Panc1 (cell line): ENCODE results near the gene FOXM1.

Source experiments
- POLR2AphosphoS5 ChIP-seq: IDR thresholded peaks from 2 replicates; pipeline ENCODE4 v1.6.1; 2012; ENCODE audit warnings: mild to moderate bottlenecking, low read depth, low read length, moderate library complexity
- REST ChIP-seq, 2 experiments: IDR thresholded peaks; 2 replicates each; pipeline ENCODE4 v1.6.1; 2011 to 2012; ENCODE audit warnings: low read depth in 2 of 2, control low read depth in 1 of 2, low read length in 1 of 2, mild to moderate bottlenecking in 1 of 2, moderate library complexity in 1 of 2; ENCODE audit not compliant: insufficient read depth in 1 of 2
- SIN3A ChIP-seq: IDR thresholded peaks from 2 replicates; pipeline ENCODE4 v1.6.1; 2012; ENCODE audit warnings: low read depth, mild to moderate bottlenecking, low read length, moderate library complexity, borderline replicate concordance; ENCODE audit not compliant: insufficient read depth
- TF ChIP-seq, protein P1 (sequence below): fragments of 450-650 bp; IDR thresholded peaks from 2 replicates; pipeline ENCODE4 v1.5.1; 2017; ENCODE audit warnings: mild to moderate bottlenecking

GRCh38 chr12:2842948-2843347 lies 34.0 kb downstream of the FOXM1 start:
- TF ChIP-seq, protein P1, sequence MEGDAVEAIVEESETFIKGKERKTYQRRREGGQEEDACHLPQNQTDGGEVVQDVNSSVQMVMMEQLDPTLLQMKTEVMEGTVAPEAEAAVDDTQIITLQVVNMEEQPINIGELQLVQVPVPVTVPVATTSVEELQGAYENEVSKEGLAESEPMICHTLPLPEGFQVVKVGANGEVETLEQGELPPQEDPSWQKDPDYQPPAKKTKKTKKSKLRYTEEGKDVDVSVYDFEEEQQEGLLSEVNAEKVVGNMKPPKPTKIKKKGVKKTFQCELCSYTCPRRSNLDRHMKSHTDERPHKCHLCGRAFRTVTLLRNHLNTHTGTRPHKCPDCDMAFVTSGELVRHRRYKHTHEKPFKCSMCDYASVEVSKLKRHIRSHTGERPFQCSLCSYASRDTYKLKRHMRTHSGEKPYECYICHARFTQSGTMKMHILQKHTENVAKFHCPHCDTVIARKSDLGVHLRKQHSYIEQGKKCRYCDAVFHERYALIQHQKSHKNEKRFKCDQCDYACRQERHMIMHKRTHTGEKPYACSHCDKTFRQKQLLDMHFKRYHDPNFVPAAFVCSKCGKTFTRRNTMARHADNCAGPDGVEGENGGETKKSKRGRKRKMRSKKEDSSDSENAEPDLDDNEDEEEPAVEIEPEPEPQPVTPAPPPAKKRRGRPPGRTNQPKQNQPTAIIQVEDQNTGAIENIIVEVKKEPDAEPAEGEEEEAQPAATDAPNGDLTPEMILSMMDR, result no peak
- no peak for TF ChIP-seq POLR2AphosphoS5
- no peak for TF ChIP-seq REST (IDR thresholded peaks at IDR 0.05; ENCODE audit: insufficient read depth in 1 of 2, low read depth in 2 of 2, low read length in 1 of 2)
- TF ChIP-seq SIN3A, result no peak
